HEK293 (cell line): ENCODE measurements around the gene MYOG.

Source experiments
- CTCF ChIP-seq: fragments of 450-650 bp; formaldehyde crosslinking; IDR thresholded peaks from 2 replicates; pipeline ENCODE4 v1.5.1; 2016; ENCODE audit warnings: missing biosample characterization, missing genetic modification characterization
- KLF10 ChIP-seq: fragments of 450-650 bp; IDR thresholded peaks from 2 replicates; pipeline ENCODE4 v1.5.1; 2018; ENCODE audit warnings: missing biosample characterization, mild to moderate bottlenecking, missing genetic modification characterization
- PBX3 ChIP-seq: sonication (generic); formaldehyde crosslinking; IDR thresholded peaks from 2 replicates; pipeline ENCODE4 v1.8.1; 2022; ENCODE audit warnings: mild to moderate bottlenecking, moderate library complexity, missing genetic modification reagents
- REST ChIP-seq: fragments of 450-650 bp; formaldehyde crosslinking; IDR thresholded peaks from 2 replicates; pipeline ENCODE4 v1.5.1; 2016; ENCODE audit warnings: missing biosample characterization, missing genetic modification characterization
- YY1 ChIP-seq: fragments of 450-650 bp; formaldehyde crosslinking; IDR thresholded peaks from 2 replicates; pipeline ENCODE4 v1.5.1; 2018; ENCODE audit warnings: missing biosample characterization, missing genetic modification characterization
- ZBTB1 ChIP-seq: fragments of 450-650 bp; formaldehyde crosslinking; IDR thresholded peaks from 2 replicates; pipeline ENCODE4 v1.5.1; 2016; ENCODE audit warnings: missing biosample characterization, missing genetic modification characterization
- ZBTB20 ChIP-seq: fragments of 450-650 bp; formaldehyde crosslinking; IDR thresholded peaks from 2 replicates; pipeline ENCODE4 v1.5.1; 2016; ENCODE audit warnings: missing biosample characterization, missing genetic modification characterization
- ZBTB26 ChIP-seq: fragments of 450-650 bp; formaldehyde crosslinking; optimal IDR thresholded peaks from 2 replicates; pipeline ENCODE3; 2016; ENCODE audit warnings: missing biosample characterization, mild to moderate bottlenecking, missing genetic modification characterization
- ZEB2 ChIP-seq: fragments of 450-650 bp; formaldehyde crosslinking; IDR thresholded peaks from 2 replicates; pipeline ENCODE4 v1.5.1; 2016; ENCODE audit warnings: missing biosample characterization, missing genetic modification characterization
- ZNF174 ChIP-seq: fragments of 450-650 bp; formaldehyde crosslinking; IDR thresholded peaks from 2 replicates; pipeline ENCODE4 v1.5.0; 2017; ENCODE audit warnings: missing biosample characterization, mild to moderate bottlenecking, missing genetic modification characterization
- ZNF707 ChIP-seq: fragments of 450-650 bp; formaldehyde crosslinking; IDR thresholded peaks from 2 replicates; pipeline ENCODE4 v1.5.1; 2016; ENCODE audit warnings: missing biosample characterization, missing genetic modification characterization
- ZNF76 ChIP-seq: fragments of 450-650 bp; formaldehyde crosslinking; IDR thresholded peaks from 2 replicates; pipeline ENCODE4; 2016; ENCODE audit warnings: low read depth, missing biosample characterization, missing genetic modification characterization, borderline replicate concordance
- ZNF843 ChIP-seq: fragments of 450-650 bp; formaldehyde crosslinking; IDR thresholded peaks from 2 replicates; pipeline ENCODE4 v1.5.1; 2016; ENCODE audit warnings: missing biosample characterization, missing genetic modification characterization
- ZSCAN30 ChIP-seq: fragments of 450-650 bp; IDR thresholded peaks from 2 replicates; pipeline ENCODE4 v1.5.1; 2018; ENCODE audit warnings: missing biosample characterization, mild to moderate bottlenecking, missing genetic modification characterization, moderate library complexity

GRCh38 chr1:203046984-203047630, 38.7 kb downstream of the MYOG start:
- TF ChIP-seq ZSCAN30 (tag by site-specific recombination) (no peak), KLF10 (tag by site-specific recombination) (no peak), CTCF (tag by site-specific recombination) (no peak), ZBTB26 (tag by site-specific recombination) (no peak), YY1 (tag by site-specific recombination) (no peak), ZEB2 (tag by site-specific recombination) (no peak), REST (no peak), ZNF843 (tag by site-specific recombination) (no peak), ZBTB20 (tag by site-specific recombination) (no peak), ZNF174 (no peak), ZNF76 (no peak), PBX3 (no peak), ZNF707 (no peak), ZBTB1 (no peak)
